CD14-positive monocyte (primary cell): ENCODE measurements around the gene DISP2. TPM values are rescaled to one million over a fixed set of nuclear protein-coding genes. Genes with fewer than 3 reads are reported as not detected.

Experiments
- DNase-seq, 3 donors: peaks; one replicate each; pipeline ENCODE4 v3.0.0-alpha.2; 2011 to 2022
- H2AFZ ChIP-seq: 2 replicates; pipeline ENCODE4 v1.6.0; 2012; ENCODE audit warnings: mild to moderate bottlenecking, low read depth, low read length, inconsistent platforms; ENCODE audit not compliant: insufficient read depth, poor library complexity, severe bottlenecking
- H3K27ac ChIP-seq, 2 donors: 1 replicate in 1 of 2; 2 replicates in 1 of 2; pipeline ENCODE4 v1.5.1; 2012 to 2013; ENCODE audit warnings: low read length in 2 of 2, control low read depth in 1 of 2, inconsistent platforms in 1 of 2, low read depth in 1 of 2, mild to moderate bottlenecking in 1 of 2
- H3K27me3 ChIP-seq, 2 donors: one replicate each; pipeline versions ENCODE4 v1.6.0 to v1.6.1; 2011 to 2013; ENCODE audit warnings: low read length in 2 of 2; ENCODE audit not compliant: control insufficient read depth in 2 of 2, insufficient read depth in 2 of 2
- H3K36me3 ChIP-seq, 2 donors: replicated peaks in 1 of 2; 1 replicate in 1 of 2; 2 replicates in 1 of 2; pipeline versions ENCODE4 v1.5.1 to v1.6.1; 2012 to 2013; ENCODE audit warnings: low read length in 2 of 2, control low read depth in 1 of 2, inconsistent platforms in 1 of 2, mild to moderate bottlenecking in 1 of 2; ENCODE audit not compliant: insufficient read depth in 2 of 2, control insufficient read depth in 1 of 2
- H3K4me1 ChIP-seq, 2 donors: 1 replicate in 1 of 2; 2 replicates in 1 of 2; pipeline versions ENCODE4 v1.5.1 to v1.6.1; 2012 to 2013; ENCODE audit warnings: low read length in 2 of 2, control low read depth in 1 of 2, inconsistent platforms in 1 of 2, mild to moderate bottlenecking in 1 of 2, moderate library complexity in 1 of 2; ENCODE audit not compliant: insufficient read depth in 2 of 2, control insufficient read depth in 1 of 2
- H3K4me2 ChIP-seq: replicated peaks from 2 replicates; pipeline ENCODE3; 2012; ENCODE audit warnings: low read length, moderate library complexity, mild to moderate bottlenecking; ENCODE audit not compliant: poor library complexity, severe bottlenecking; ENCODE audit errors: extremely low read depth
- H3K4me3 ChIP-seq, 3 experiments: fragments of 200-600 bp in 1 of 3; sonication (generic) in 1 of 3; replicated peaks in 1 of 3; 1 replicate in 2 of 3; 2 replicates in 1 of 3; pipeline ENCODE4 v1.5.1; 2011 to 2013; ENCODE audit warnings: low read length in 3 of 3, mild to moderate bottlenecking in 3 of 3, control low read depth in 2 of 3, low read depth in 2 of 3, inconsistent platforms in 1 of 3, moderate library complexity in 1 of 3
- H3K79me2 ChIP-seq: 2 replicates; pipeline ENCODE4 v1.6.0; 2012; ENCODE audit warnings: mild to moderate bottlenecking, control low read depth, inconsistent platforms, low read length, moderate library complexity; ENCODE audit not compliant: insufficient read depth
- H3K9ac ChIP-seq: 2 replicates; pipeline ENCODE4 v1.6.0; 2017; ENCODE audit warnings: low read length, mild to moderate bottlenecking; ENCODE audit not compliant: insufficient read depth, poor library complexity, severe bottlenecking
- H3K9me3 ChIP-seq, 2 donors: replicated peaks in 1 of 2; 1 replicate in 1 of 2; 2 replicates in 1 of 2; pipeline versions ENCODE4 v1.5.1 to v1.6.1; 2012 to 2013; ENCODE audit warnings: low read length in 2 of 2, control low read depth in 1 of 2; ENCODE audit not compliant: control insufficient read depth in 1 of 2, insufficient read depth in 1 of 2
- H4K20me1 ChIP-seq: 2 replicates; pipeline ENCODE4 v1.6.0; 2012; ENCODE audit warnings: mild to moderate bottlenecking, low read length, control low read depth, moderate library complexity; ENCODE audit not compliant: insufficient read depth
- H3K27ac Mint-ChIP-seq, 7 donors: one replicate each; pipeline ENCODE4 v1.8.0; 2020; ENCODE audit warnings: mild to moderate bottlenecking in 7 of 7, mixed read lengths in 7 of 7, moderate library complexity in 6 of 7, inconsistent platforms in 2 of 7
- H3K27me3 Mint-ChIP-seq, 3 donors: one replicate each; pipeline ENCODE4 v1.8.0; 2021 to 2022; ENCODE audit warnings: low read depth in 3 of 3, mild to moderate bottlenecking in 3 of 3, mixed read lengths in 3 of 3, moderate library complexity in 3 of 3, inconsistent platforms in 1 of 3
- H3K36me3 Mint-ChIP-seq, 2 donors: one replicate each; pipeline ENCODE4 v1.8.0; 2020; ENCODE audit warnings: mixed read lengths in 2 of 2, inconsistent platforms in 1 of 2, mild to moderate bottlenecking in 1 of 2
- H3K4me1 Mint-ChIP-seq: one replicate; pipeline ENCODE4 v1.8.0; 2020; ENCODE audit warnings: mild to moderate bottlenecking, mixed read lengths
- H3K4me3 Mint-ChIP-seq, 2 donors: one replicate each; pipeline ENCODE4 v1.8.0; 2020; ENCODE audit warnings: mild to moderate bottlenecking in 2 of 2, mixed read lengths in 2 of 2, moderate library complexity in 1 of 2
- H3K9me3 Mint-ChIP-seq, 7 donors: one replicate each; pipeline ENCODE4 v1.8.0; 2020 to 2022; ENCODE audit warnings: mixed read lengths in 7 of 7, mild to moderate bottlenecking in 6 of 7, moderate library complexity in 6 of 7, inconsistent platforms in 2 of 7
- CTCF ChIP-seq: fragments of 200-600 bp; IDR thresholded peaks from one replicate; pipeline ENCODE4 v1.8.0; 2022; ENCODE audit warnings: antibody characterized with exemption, mild to moderate bottlenecking
- WGBS: methylation state at CpG from one replicate; pipeline ENCODE4 v1.1.5; 2013; ENCODE audit warnings: missing lambda C conversion rate; ENCODE audit not compliant: insufficient coverage; 5-methylcytosine and 5-hydroxymethylcytosine counted together
- intact Hi-C, 2 donors: fragments of 100-400 bp; cut with micrococcal nuclease; formaldehyde crosslinking; loops; one replicate each; pipeline versions ENCODE4 v1.15.0 to v1.15.1; 2023
- polyA plus RNA-seq, 3 donors: library from polyadenylated mRNA; depleted of rRNA in 1 of 3; unstranded in 2 of 3; stranded (reverse) in 1 of 3; fragments of 300-500 nt in 2 of 3; fragments of >200 nt in 1 of 3; fragmentation: Illumina TruSeq in 2 of 3; gene quantifications; 1 replicate in 2 of 3; 2 replicates in 1 of 3; pipeline ENCODE4 v1.2.3, GENCODE V29; 2012 to 2021

DISP2 gene
- polyA plus RNA-seq, 3 donors: 0.01 TPM; not detected in 1

DNA sequence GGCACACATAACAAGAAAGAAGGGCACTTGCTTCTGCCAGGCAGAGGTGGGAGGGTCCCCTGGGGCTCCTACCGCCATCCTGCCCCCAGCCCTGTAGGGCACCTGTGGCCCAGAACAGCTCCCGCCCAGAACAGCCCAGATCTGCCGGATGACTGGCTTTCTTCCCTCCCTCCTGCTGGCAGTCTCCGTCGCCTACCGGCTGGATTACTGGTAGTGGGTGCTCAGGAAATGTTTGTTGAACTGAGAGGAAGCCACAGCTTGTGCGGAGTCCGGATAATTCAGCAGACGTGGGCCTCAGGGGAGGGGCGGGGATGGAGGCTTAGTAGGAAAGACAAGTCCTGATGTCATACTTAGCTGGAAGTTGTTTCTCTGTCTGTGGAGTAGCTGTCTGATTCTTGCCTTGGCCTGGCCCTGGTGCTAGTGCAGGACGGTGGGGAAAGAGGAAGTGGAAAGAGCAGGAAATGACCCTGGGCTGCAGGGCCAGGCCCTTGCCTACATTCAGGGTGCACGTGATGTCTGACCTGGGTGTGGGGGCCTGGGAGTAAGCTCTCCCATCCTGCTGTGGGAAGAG is 24.0 kb upstream of the DISP2 start:
- peaks cover 0 to 15% of the 10 kb centered on the region in 2 donors for H3K36me3 ChIP-seq
- H3K27ac Mint-ChIP-seq: peak overlapping the region; percentile 94 to 99 (median 97)
- peak overlapping the region; percentile 78 to 86 for H3K4me3 Mint-ChIP-seq
- no peaks in the 10 kb centered on the region for H3K9me3 ChIP-seq
- TF ChIP-seq CTCF: no peak
- H3K79me2 ChIP-seq: peaks cover 9% of the 10 kb centered on the region
- H3K9me3 Mint-ChIP-seq: peaks cover 0 to 2% (median 0%) of the 10 kb centered on the region in 7 donors
- no peaks in the 10 kb centered on the region for H3K27me3 ChIP-seq
- H2AFZ ChIP-seq: peak overlapping the region; percentile 65
- H3K27me3 Mint-ChIP-seq: peaks cover 1 to 6% (median 3%) of the 10 kb centered on the region in 3 donors
- peak; percentile 92 to 95 (median 93) for DNase-seq
- WGBS: 1% methylated on average over 9 of the region's 12 CpGs
- peak overlapping the region in 2 of 3 experiments; percentile 25 to 71 for H3K4me3 ChIP-seq
- H3K9ac ChIP-seq: peak overlapping the region; percentile 68
- peaks cover 88% of the 10 kb centered on the region for H3K4me1 Mint-ChIP-seq
- H3K4me2 ChIP-seq: peak overlapping the region; percentile 70
- no peaks in the 10 kb centered on the region for H4K20me1 ChIP-seq
- peak overlapping the region; percentile 93 to 96 for H3K27ac ChIP-seq
- peaks cover 22 to 24% of the 10 kb centered on the region in 2 donors for H3K36me3 Mint-ChIP-seq
- peaks cover 92 to 94% of the 10 kb centered on the region in 2 donors for H3K4me1 ChIP-seq
- intact Hi-C loops: loop anchor here in 1 of 2 donors (1.0 kb wide), 1 partner anchor 9 kb away; no protein-coding TSS in a partner anchor

DNA sequence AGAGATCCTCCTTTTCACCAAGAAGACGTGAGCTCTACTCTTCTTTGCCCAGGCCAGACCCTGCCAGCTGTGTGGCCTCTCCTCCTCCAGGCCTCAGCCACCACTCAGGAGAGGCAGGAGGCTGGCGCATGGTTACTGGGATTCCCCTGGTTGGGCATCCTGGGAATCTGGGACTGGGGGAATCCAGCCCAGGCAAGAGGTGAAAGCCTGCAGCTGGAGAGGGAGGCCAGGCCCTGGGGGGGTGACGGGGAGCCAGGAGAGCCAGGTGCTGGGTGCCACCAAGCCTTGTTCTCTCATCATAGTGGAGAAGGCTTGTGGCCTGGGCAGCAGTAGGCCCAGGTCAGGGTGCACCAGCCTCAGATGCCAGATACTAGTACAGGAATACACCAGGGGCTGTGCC is 23.5 kb upstream of the DISP2 start:
- H3K4me3 Mint-ChIP-seq: peak overlapping the region in 1 of 2 donors; percentile 86
- Histone ChIP-seq H3K4me2 (no peak overlapping the region), H3K27me3 (no peaks in the 10 kb centered on the region), H3K9ac (peak overlapping the region; percentile 64), H3K36me3 (peaks cover 0 to 12% of the 10 kb centered on the region in 2 donors), H3K27ac (peak overlapping the region; percentile 93 to 96), H3K79me2 (peaks cover 9% of the 10 kb centered on the region), H4K20me1 (no peaks in the 10 kb centered on the region), H2AFZ (peak overlapping the region; percentile 65), H3K4me3 (peak overlapping the region in 1 of 3 experiments; percentile 71), H3K4me1 (peaks cover 95 to 99% of the 10 kb centered on the region in 2 donors), H3K9me3 (no peaks in the 10 kb centered on the region)
- peaks cover 1 to 6% (median 3%) of the 10 kb centered on the region in 3 donors for H3K27me3 Mint-ChIP-seq
- peaks cover 18 to 19% of the 10 kb centered on the region in 2 donors for H3K36me3 Mint-ChIP-seq
- peak overlapping the region; percentile 94 to 99 (median 97) for H3K27ac Mint-ChIP-seq
- WGBS: 90% methylated on average over 1 of the region's 3 CpGs
- TF ChIP-seq CTCF: no peak
- DNase-seq: no peak
- peaks cover 0 to 2% (median 0%) of the 10 kb centered on the region in 7 donors for H3K9me3 Mint-ChIP-seq
- intact Hi-C loops: loop anchor here in 1 of 2 donors (1.0 kb wide), 1 partner anchor 9 kb away; no protein-coding TSS in a partner anchor
- peaks cover 87% of the 10 kb centered on the region for H3K4me1 Mint-ChIP-seq
